ENCODE measurements around the gene ZFAND5. TPM values are rescaled to one million over a fixed set of nuclear protein-coding genes. Genes with fewer than 3 reads are reported as not detected.

ZFAND5 gene
- total and polyA plus RNA-seq, 10 of the 15 experiments (the other 5 are each of a cell fraction or from before 2014, with no cell fraction given), result 22.5 to 107 (median 63.3) TPM

- CTCF ChIA-PET, result interaction anchor here (0.6 to 1.7 kb wide), 3 partner anchors 10 to 171 kb away, joined by 3 to 7 read pairs (median 4); no protein-coding TSS in a partner anchor
- Histone ChIP-seq H3K4me1 (ENCODE audit: control insufficient read depth, insufficient read depth, low read length) (no peaks in the 10 kb centered on the region), H3K9ac (ENCODE audit: control insufficient read depth, insufficient read depth, low read length) (no peak overlapping the region), H3K36me3 (ENCODE audit: control insufficient read depth in 2 of 2, insufficient read depth in 2 of 2, low read length in 1 of 2) (no peaks in the 10 kb centered on the region), H3K27ac (ENCODE audit: control insufficient read depth, insufficient read depth) (no peak overlapping the region), H3K9me3 (replicated peaks; ENCODE audit: control insufficient read depth, insufficient read depth, low read length) (no peaks in the 10 kb centered on the region), H3K79me2 (ENCODE audit: control insufficient read depth, insufficient read depth, low read length) (no peaks in the 10 kb centered on the region), H4K20me1 (ENCODE audit: control insufficient read depth, insufficient read depth) (no peaks in the 10 kb centered on the region), H2AFZ (ENCODE audit: control insufficient read depth, low read depth, low read length) (no peak overlapping the region), H3K4me3 (no peak overlapping the region), H3K27me3 (replicated peaks in 1 of 2; ENCODE audit: control insufficient read depth in 2 of 2, insufficient read depth in 2 of 2, low read length in 1 of 2) (no peaks in the 10 kb centered on the region), H3K4me2 (ENCODE audit: control insufficient read depth, insufficient read depth) (no peak overlapping the region)
- intact Hi-C loops (cut with micrococcal nuclease; ENCODE audit: unreplicated experiment), result no loop called here
- BruUV-seq (replicated peaks), result no TSS peak
- SMC1A ChIA-PET (ENCODE audit: uncharacterized antibody, unreplicated experiment), result interaction anchor here (1.0 kb wide), 1 partner anchor 29 kb away, joined by 3 read pairs; no protein-coding TSS in a partner anchor
- FAIRE-seq, result no peak
- ATAC-seq, result no peak
- 23% methylated on average over 4 of the region's 4 CpGs for WGBS (ENCODE audit: insufficient coverage, insufficient replicate concordance, low lambda C conversion rate, missing lambda C conversion rate)
- POLR2A ChIA-PET, result no interaction called here
- no peak for DNase-seq (ENCODE audit: low read depth, low spot score)
- RAD21 ChIA-PET (ENCODE audit: unreplicated experiment), result no interaction called here
- in situ Hi-C loops (cut with MboI), result no loop called here
- TF ChIP-seq EGR1 (IDR thresholded peaks at IDR 0.05; ENCODE audit: borderline replicate concordance in 1 of 2, low read depth in 2 of 2, low read length in 2 of 2) (no peak), STAT1 (conservative IDR thresholded peaks at IDR 0.05) (no peak), SKIL (IDR thresholded peaks at IDR 0.05; ENCODE audit: low read depth, poor library complexity, severe bottlenecking) (no peak), CUX1 (IDR thresholded peaks at IDR 0.05; ENCODE audit: insufficient replicate concordance, low read depth, low read length) (no peak), BCLAF1 (IDR thresholded peaks at IDR 0.05) (no peak), SIN3A (IDR thresholded peaks at IDR 0.05; ENCODE audit: low read depth, low read length) (no peak), MYB (IDR thresholded peaks at IDR 0.05; ENCODE audit: borderline replicate concordance, low read depth, low read length) (no peak), RCOR1 (conservative IDR thresholded peaks at IDR 0.05; ENCODE audit: low read depth, low read length) (no peak), ZSCAN29 (IDR thresholded peaks at IDR 0.05) (no peak), JUND (IDR thresholded peaks at IDR 0.05; ENCODE audit: low read depth, low read length) (no peak), HCFC1 (IDR thresholded peaks at IDR 0.05; ENCODE audit: low read length) (no peak), NFYA (IDR thresholded peaks at IDR 0.05; ENCODE audit: borderline replicate concordance, low read depth, low read length) (no peak)
Measured at GRCh38 chr9:72332351-72332750, 32.7 kb downstream of the ZFAND5 start.
